Panc1 (cell line): ENCODE data around the gene NCL. TPM values are rescaled to one million over a fixed set of nuclear protein-coding genes. Genes with fewer than 3 reads are reported as not detected.

Source experiments
- ATAC-seq: fragments of 200-7000 bp; cut with Tn5 transposase; 2 replicates; pipeline ENCODE4 v1.9.1; 2020; ENCODE audit warnings: mild to moderate bottlenecking, moderate library complexity
- BruUV-seq: library from RNA; stranded (reverse); fragments of 400-500 nt; replicated peaks from 2 replicates; lab custom pipeline; 2021; lab: Mats Ljungman, UMichigan
- CTCF ChIA-PET: fragments of 300-600 bp; sonication (Branson Sonifier 250); formaldehyde crosslinking; loops from one replicate; lab custom pipeline; 2022; ENCODE audit warnings: antibody characterized with exemption; lab: Charles Lee
- POLR2A ChIA-PET: fragments of 300-600 bp; sonication (Branson Sonifier 250); formaldehyde crosslinking; loops from one replicate; lab custom pipeline; 2022; ENCODE audit warnings: antibody characterized with exemption; lab: Charles Lee
- DNase-seq: peaks from one replicate; pipeline ENCODE4 v3.0.0-alpha.2; 2010; ENCODE audit warnings: low read depth, low spot score
- H3K27ac ChIP-seq: 2 replicates; pipeline ENCODE4 v1.5.1; 2011; ENCODE audit warnings: mild to moderate bottlenecking, low read length, inconsistent platforms
- H3K27me3 ChIP-seq: fragments of 200-500 bp; sonication (Bioruptor generic); 2 replicates; pipeline ENCODE4 v1.6.0; 2014; ENCODE audit warnings: low read length, inconsistent platforms; ENCODE audit not compliant: control insufficient read depth, insufficient read depth
- H3K36me3 ChIP-seq: fragments of 200-500 bp; sonication (Bioruptor generic); 2 replicates; pipeline ENCODE4 v1.5.1; 2014; ENCODE audit warnings: inconsistent platforms, mild to moderate bottlenecking, low read length, moderate library complexity; ENCODE audit not compliant: control insufficient read depth, insufficient read depth
- H3K4me1 ChIP-seq: 2 replicates; pipeline ENCODE4 v1.5.1; 2011; ENCODE audit warnings: inconsistent platforms, mild to moderate bottlenecking, low read length, moderate library complexity; ENCODE audit not compliant: control insufficient read depth, insufficient read depth
- H3K4me3 ChIP-seq, 2 experiments: 2 replicates each; pipeline ENCODE4 v1.5.1; 2011 to 2012; ENCODE audit warnings: low read depth in 2 of 2, low read length in 2 of 2, mild to moderate bottlenecking in 2 of 2, inconsistent platforms in 1 of 2, moderate library complexity in 1 of 2
- H3K9me3 ChIP-seq: fragments of 200-500 bp; sonication (Bioruptor generic); 2 replicates; pipeline ENCODE4 v1.5.1; 2014; ENCODE audit warnings: low read depth, mild to moderate bottlenecking, inconsistent platforms, low read length, moderate library complexity; ENCODE audit not compliant: control insufficient read depth, insufficient read depth
- POLR2AphosphoS5 ChIP-seq: IDR thresholded peaks from 2 replicates; pipeline ENCODE4 v1.6.1; 2012; ENCODE audit warnings: mild to moderate bottlenecking, low read depth, low read length, moderate library complexity
- SIN3A ChIP-seq: IDR thresholded peaks from 2 replicates; pipeline ENCODE4 v1.6.1; 2012; ENCODE audit warnings: low read depth, mild to moderate bottlenecking, low read length, moderate library complexity, borderline replicate concordance; ENCODE audit not compliant: insufficient read depth
- TCF7L2 ChIP-seq: IDR thresholded peaks from 2 replicates; pipeline ENCODE4 v1.6.1; 2011; ENCODE audit warnings: mild to moderate bottlenecking, low read depth, low read length, inconsistent platforms
- in situ Hi-C: cut with HindIII; loops from 2 replicates; pipeline ENCODE4 v1.10.0; 2016; ENCODE audit warnings: low sequenced_read_pairs, low pct_unique_long_range_greater_than_20kb
- intact Hi-C: fragments of 100-400 bp; cut with micrococcal nuclease; formaldehyde crosslinking; loops from one replicate; pipeline ENCODE4 v1.10.0; 2022; ENCODE audit not compliant: unreplicated experiment
- total RNA-seq: library from RNA; stranded (reverse); gene quantifications from one replicate; pipeline ENCODE4 v1.2.1, GENCODE V29; 2021; ENCODE audit not compliant: unreplicated experiment
- TF ChIP-seq, protein P1 (sequence below), 2 experiments: IDR thresholded peaks; 2 replicates each; pipeline ENCODE4 v1.6.1; 2011 to 2012; ENCODE audit warnings: low read depth in 2 of 2, control low read depth in 1 of 2, low read length in 1 of 2, mild to moderate bottlenecking in 1 of 2, moderate library complexity in 1 of 2; ENCODE audit not compliant: insufficient read depth in 1 of 2
- TF ChIP-seq, protein P2 (sequence below): fragments of 450-650 bp; IDR thresholded peaks from 2 replicates; pipeline ENCODE4 v1.5.1; 2017; ENCODE audit warnings: mild to moderate bottlenecking

NCL gene
- total RNA-seq, 1 experiment from 2014 or later = 778 TPM

DNA sequence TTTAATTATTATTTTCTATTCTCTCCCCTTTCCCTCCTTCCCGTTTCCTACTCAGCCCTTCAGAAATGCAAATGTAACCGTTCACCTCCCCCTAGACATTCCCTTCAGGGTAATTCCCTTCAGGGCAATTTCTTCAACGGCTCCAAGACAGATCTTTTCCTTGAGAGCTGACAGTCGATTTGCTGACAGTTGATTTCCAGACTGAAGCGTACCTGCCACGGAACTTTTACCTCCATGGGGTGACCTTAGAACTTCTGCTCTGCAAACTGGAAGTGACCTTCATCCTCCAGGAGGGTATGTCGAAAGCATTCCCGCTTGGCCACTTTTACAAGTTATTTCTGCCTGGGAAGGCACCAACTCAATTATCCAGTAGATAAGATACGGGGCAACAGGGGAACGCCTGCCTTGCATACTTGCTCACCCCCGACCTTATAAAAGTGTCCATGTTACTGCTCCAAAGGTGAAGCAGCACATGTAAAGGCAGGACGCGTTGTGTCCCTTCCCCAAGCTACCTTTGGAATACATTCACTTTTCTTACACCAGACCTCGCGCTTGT is 50.3 kb downstream of the NCL start:
- no peak overlapping the region for H3K4me3 ChIP-seq
- ChIA-PET CTCF (interaction anchor here (0.6 to 0.9 kb wide), 2 partner anchors 38 to 210 kb away, joined by 3 to 4 read pairs; no protein-coding TSS in a partner anchor), POLR2A (no interaction called here)
- H3K27me3 ChIP-seq = no peaks in the 10 kb centered on the region
- TF ChIP-seq SIN3A (no peak), TCF7L2 (no peak), POLR2AphosphoS5 (no peak)
- TF ChIP-seq, protein P1, sequence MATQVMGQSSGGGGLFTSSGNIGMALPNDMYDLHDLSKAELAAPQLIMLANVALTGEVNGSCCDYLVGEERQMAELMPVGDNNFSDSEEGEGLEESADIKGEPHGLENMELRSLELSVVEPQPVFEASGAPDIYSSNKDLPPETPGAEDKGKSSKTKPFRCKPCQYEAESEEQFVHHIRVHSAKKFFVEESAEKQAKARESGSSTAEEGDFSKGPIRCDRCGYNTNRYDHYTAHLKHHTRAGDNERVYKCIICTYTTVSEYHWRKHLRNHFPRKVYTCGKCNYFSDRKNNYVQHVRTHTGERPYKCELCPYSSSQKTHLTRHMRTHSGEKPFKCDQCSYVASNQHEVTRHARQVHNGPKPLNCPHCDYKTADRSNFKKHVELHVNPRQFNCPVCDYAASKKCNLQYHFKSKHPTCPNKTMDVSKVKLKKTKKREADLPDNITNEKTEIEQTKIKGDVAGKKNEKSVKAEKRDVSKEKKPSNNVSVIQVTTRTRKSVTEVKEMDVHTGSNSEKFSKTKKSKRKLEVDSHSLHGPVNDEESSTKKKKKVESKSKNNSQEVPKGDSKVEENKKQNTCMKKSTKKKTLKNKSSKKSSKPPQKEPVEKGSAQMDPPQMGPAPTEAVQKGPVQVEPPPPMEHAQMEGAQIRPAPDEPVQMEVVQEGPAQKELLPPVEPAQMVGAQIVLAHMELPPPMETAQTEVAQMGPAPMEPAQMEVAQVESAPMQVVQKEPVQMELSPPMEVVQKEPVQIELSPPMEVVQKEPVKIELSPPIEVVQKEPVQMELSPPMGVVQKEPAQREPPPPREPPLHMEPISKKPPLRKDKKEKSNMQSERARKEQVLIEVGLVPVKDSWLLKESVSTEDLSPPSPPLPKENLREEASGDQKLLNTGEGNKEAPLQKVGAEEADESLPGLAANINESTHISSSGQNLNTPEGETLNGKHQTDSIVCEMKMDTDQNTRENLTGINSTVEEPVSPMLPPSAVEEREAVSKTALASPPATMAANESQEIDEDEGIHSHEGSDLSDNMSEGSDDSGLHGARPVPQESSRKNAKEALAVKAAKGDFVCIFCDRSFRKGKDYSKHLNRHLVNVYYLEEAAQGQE (IDR thresholded peaks at IDR 0.05; ENCODE audit: insufficient read depth in 1 of 2, low read depth in 2 of 2, low read length in 1 of 2) = no peak
- TF ChIP-seq, protein P2, sequence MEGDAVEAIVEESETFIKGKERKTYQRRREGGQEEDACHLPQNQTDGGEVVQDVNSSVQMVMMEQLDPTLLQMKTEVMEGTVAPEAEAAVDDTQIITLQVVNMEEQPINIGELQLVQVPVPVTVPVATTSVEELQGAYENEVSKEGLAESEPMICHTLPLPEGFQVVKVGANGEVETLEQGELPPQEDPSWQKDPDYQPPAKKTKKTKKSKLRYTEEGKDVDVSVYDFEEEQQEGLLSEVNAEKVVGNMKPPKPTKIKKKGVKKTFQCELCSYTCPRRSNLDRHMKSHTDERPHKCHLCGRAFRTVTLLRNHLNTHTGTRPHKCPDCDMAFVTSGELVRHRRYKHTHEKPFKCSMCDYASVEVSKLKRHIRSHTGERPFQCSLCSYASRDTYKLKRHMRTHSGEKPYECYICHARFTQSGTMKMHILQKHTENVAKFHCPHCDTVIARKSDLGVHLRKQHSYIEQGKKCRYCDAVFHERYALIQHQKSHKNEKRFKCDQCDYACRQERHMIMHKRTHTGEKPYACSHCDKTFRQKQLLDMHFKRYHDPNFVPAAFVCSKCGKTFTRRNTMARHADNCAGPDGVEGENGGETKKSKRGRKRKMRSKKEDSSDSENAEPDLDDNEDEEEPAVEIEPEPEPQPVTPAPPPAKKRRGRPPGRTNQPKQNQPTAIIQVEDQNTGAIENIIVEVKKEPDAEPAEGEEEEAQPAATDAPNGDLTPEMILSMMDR = no peak
- BruUV-seq = no TSS peak
- intact Hi-C loops = loop anchor here (5.0 kb wide), 1 partner anchor 187 kb away; no protein-coding TSS in a partner anchor
- in situ Hi-C loops = loop anchor here (25.0 kb wide), 1 partner anchor 102 kb away; no protein-coding TSS in a partner anchor
- peaks cover 27% of the 10 kb centered on the region for H3K4me1 ChIP-seq
- no peaks in the 10 kb centered on the region for H3K36me3 ChIP-seq
- H3K27ac ChIP-seq = peak overlapping the region; percentile 49; the same call in 1 of the 2 replicates
- H3K9me3 ChIP-seq = no peaks in the 10 kb centered on the region
- no peak for ATAC-seq
- no peak for DNase-seq

DNA sequence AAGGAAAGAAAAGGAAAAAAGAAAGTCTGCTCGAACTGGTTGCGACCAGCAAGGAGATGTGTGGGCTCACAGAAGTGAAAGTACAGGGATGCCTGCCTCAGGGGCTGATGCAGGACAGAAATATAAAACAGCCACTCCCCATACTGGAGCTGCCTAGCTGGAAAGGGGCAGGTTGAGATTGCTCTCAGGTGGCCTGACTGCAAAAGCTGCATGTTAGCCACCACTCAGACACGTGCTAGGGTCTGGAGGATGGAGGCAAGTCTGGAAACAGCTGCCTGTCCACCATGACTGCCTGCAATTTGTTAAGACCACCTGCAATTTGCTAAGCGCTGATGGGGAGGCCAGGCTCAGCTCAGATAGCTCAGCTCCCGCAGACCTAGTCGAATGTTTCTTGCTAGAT is 50.8 kb downstream of the NCL start:
- in situ Hi-C loops = loop anchor here (25.0 kb wide), 1 partner anchor 101 kb away; no protein-coding TSS in a partner anchor
- no TSS peak for BruUV-seq

More for the DNA sequence above, 50.8 kb downstream of the NCL start:
- H3K4me3 ChIP-seq = no peak overlapping the region
- H3K27me3 ChIP-seq = no peaks in the 10 kb centered on the region
- intact Hi-C loops = loop anchor here (5.0 kb wide), 1 partner anchor 186 kb away; no protein-coding TSS in a partner anchor
- peaks cover 27% of the 10 kb centered on the region for H3K4me1 ChIP-seq
- ATAC-seq (no peak), DNase-seq (no peak)
- ChIA-PET POLR2A (no interaction called here), CTCF (interaction anchor here (0.6 to 1.0 kb wide), 4 partner anchors 38 to 210 kb away, joined by 3 to 7 read pairs (median 4); no protein-coding TSS in a partner anchor)
- TF ChIP-seq TCF7L2 = no peak
- TF ChIP-seq, protein P1 (IDR thresholded peaks at IDR 0.05; ENCODE audit: insufficient read depth in 1 of 2, low read depth in 2 of 2, low read length in 1 of 2) = no peak
- TF ChIP-seq POLR2AphosphoS5 = no peak
- no peak for TF ChIP-seq SIN3A
- TF ChIP-seq, protein P2 = no peak
- H3K36me3 ChIP-seq = no peaks in the 10 kb centered on the region
- no peaks in the 10 kb centered on the region for H3K9me3 ChIP-seq
- H3K27ac ChIP-seq = peak overlapping the region; percentile 49; the same call in 1 of the 2 replicates
